ENCODE data around the gene TMEM270.

The TMEM270 gene

GRCh38 chr7:73860859-73861258 is at the start of gene TMEM270:
TSS of gene TMEM270 (plus strand) at chr7:73861159. CDS start at chr7:73861195, 36 bp downstream.
- DNase-seq = no peak

GRCh38 chr7:73811760-73812168 is 49.2 kb upstream of the TMEM270 start:
- peak; percentile 37 to 62 for DNase-seq

GRCh38 chr7:73812996-73813395 is 48.0 kb upstream of the TMEM270 start:
- DNase-seq = no peak

- DNase-seq = no peak
These were observed 45.5 kb upstream of the TMEM270 start for GRCh38 chr7:73815436-73815835.

GRCh38 chr7:73817121-73817520 is 43.8 kb upstream of the TMEM270 start:
- DNase-seq = no peak

GRCh38 chr7:73820013-73820412 is 40.9 kb upstream of the TMEM270 start:
- no peak for DNase-seq

GRCh38 chr7:73821597-73822285 is 39.2 kb upstream of the TMEM270 start:
- peak in 1 of 2 experiments; percentile 46 for DNase-seq

GRCh38 chr7:73822319-73823173 is 38.4 kb upstream of the TMEM270 start:
- DNase-seq = peak; percentile 30 to 61

GRCh38 chr7:73823257-73823656 is 37.7 kb upstream of the TMEM270 start:
- DNase-seq = no peak

GRCh38 chr7:73823873-73824592 is 36.9 kb upstream of the TMEM270 start:
- DNase-seq = no peak

- DNase-seq = no peak
These were observed 36.0 kb upstream of the TMEM270 start for GRCh38 chr7:73824986-73825385.

- peak; percentile 97 to 99 for DNase-seq
These were observed 33.3 kb upstream of the TMEM270 start for GRCh38 chr7:73827567-73828106.

- peak; percentile 91 to 97 for DNase-seq
These were observed 32.7 kb upstream of the TMEM270 start for GRCh38 chr7:73828107-73828803.

GRCh38 chr7:73828972-73829371 is 32.0 kb upstream of the TMEM270 start:
- DNase-seq = no peak

GRCh38 chr7:73829505-73829904 is 31.5 kb upstream of the TMEM270 start:
- DNase-seq = no peak

GRCh38 chr7:73829921-73830680 is 30.9 kb upstream of the TMEM270 start:
- no peak for DNase-seq

- peak; percentile 81 to 95 for DNase-seq
These were observed 30.0 kb upstream of the TMEM270 start, which contains the start of gene CLDN4 for GRCh38 chr7:73830681-73831583. TSS of gene CLDN4 (plus strand) at chr7:73830996. CDS start at chr7:73831202, 206 bp downstream.

GRCh38 chr7:73831584-73831833 is 29.4 kb upstream of the TMEM270 start:
- no peak for DNase-seq

- peak; percentile 59 to 71 for DNase-seq
These were observed 28.9 kb upstream of the TMEM270 start for GRCh38 chr7:73831834-73832651.

- DNase-seq = no peak
These were observed 28.2 kb upstream of the TMEM270 start for GRCh38 chr7:73832806-73833205.
